IPS DF 4.7 (cell line): Measurements from ENCODE around the gene CYP4F2.
"Not testable (repeated sequence)": the region's sequence is repeated elsewhere in the genome, so short reads cannot be mapped to it uniquely, and the experiment has no call there.

Experiments used
- DNase-seq: peaks from one replicate; pipeline ENCODE4 v3.0.0-alpha.2; 2013; ENCODE audit warnings: low spot score; ENCODE audit errors: extremely low read depth

CYP4F2 gene

DNA sequence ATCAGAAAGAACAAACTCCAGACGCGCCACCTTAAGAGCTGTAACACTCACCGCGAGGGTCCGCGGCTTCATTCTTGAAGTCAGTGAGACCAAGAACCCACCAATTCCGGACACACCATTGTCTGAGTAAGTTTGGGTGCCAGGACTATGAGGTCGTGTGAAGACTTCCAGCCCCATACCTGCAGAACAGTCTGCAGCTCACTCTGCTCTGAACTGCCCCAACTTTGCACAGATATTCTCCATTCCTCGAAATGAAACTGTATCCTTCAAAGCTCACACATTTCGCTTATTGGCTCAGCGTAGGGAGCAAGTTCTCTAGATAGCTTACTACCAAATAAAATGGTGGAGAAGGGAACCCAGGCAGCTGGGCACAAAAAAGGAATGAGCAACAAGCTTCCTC is 2.6 kb upstream of the CYP4F2 start:
- no peak for DNase-seq

DNA sequence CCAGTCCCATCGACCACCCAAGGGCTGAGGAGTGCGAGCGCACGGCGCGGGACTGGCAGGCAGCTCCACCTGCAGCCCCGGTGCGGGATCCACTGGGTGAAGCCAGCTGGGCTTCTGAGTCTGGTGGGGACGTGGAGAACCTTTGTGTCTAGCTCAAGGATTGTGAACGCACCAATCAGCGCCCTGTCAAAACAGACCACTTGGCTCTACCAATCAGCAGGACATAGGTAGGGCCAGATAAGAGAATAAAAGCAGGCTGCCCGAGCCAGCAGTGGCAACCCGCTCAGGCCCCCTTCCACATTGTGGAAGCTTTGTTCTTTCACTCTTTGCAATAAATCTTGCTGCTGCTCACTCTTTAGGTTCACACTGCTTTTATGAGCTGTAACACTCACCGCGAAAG is 2.2 kb upstream of the CYP4F2 start:
- not testable (repeated sequence) for DNase-seq

DNA sequence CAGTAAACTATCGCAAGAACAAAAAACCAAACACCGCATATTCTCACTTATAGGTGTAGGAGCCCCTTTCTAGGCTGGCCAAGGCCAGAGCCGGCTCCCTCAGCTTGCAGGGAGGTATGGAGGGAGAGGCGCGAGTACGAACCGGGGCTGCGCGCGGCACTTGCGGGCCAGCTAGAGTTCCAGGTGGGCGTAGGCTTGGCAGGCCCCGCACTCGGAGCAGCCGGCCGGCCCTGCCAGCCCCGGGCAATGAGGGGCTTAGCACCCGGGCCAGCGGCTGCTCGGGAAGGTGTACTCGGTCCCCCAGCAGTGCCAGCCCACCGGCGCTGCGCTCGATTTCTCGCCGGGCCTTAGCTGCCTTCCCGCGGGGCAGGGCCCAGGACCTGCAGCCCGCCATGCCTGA is 1.7 kb upstream of the CYP4F2 start:
- DNase-seq = not testable (repeated sequence)

DNA sequence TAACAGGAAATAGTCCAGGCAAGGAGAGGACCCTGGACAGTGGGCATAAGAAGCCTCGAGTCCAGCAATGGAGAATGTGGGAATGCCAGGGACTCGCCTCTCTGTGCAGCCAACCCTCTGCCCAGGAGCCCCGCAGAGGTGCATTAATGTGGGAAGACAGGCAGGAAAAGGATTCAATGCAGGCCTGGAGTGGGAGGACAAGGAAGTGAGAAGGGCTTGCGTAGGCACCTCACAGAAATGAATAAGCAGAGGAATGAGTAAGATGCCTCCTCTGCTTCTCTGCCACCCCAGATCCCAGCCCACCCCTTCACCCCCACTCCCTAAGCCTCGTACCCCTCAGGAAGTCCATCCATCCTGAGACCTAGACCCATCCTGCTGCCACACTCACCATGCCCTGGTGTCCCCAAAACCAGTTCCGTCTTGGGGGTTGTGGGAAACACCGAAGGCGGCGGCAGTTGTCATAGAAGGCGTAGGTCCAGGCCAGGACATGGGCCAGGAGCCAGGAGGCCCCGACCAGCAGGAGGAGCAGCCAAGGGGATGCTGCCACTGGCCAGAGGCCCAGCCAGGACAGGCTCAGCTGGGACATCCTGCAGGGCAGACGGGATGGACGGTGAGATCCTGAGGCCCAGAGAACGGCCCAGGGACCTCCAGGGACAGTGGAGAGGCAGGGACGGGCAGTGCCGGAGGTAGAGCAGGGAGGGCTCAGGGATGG is 692 bp downstream of the CYP4F2 start:
- no peak for DNase-seq

DNA sequence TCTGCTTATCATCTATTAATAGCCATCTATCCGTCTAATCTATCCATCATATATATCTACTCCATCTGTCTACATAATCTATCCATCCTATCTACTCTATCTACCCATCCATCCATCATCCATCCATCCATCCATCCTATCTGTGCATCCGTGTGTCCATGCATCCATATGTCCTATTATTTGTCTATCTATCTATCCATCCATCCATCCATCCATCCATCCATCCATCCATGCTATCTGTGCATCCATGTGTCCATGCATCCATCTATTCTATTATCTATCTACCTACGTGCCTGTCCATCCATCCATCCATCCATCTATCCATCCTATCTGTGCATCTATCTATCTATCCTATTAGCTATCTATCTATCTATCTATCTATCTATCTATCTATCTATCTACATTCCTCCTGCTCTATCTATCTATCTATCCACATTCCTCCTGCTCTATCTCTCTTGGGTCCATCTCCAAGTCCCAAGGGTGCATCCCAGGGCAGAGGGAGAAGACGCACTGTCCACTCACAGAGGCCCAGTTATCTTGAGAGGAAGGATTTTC is 1.9 kb downstream of the CYP4F2 start:
- no peak for DNase-seq

DNA sequence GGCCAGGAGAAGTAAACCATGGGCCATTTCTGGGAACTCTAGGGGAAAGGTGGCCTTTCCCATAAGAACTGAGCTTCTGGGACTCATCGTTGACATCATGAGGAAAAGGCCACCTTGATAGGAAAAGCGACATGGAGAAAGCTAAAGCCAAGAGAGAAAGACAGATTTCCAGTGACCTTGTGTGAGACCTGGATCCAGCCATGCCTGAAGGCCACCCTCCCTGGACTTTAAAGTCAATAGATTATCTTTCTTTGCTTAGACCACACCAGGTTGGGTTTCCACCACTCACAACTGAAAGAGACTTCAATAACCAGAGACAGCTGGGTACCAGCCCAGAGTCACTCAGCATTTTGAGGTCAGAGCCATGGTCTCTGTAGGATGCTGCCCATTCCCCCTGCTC is 3.5 kb downstream of the CYP4F2 start:
- DNase-seq = no peak

DNA sequence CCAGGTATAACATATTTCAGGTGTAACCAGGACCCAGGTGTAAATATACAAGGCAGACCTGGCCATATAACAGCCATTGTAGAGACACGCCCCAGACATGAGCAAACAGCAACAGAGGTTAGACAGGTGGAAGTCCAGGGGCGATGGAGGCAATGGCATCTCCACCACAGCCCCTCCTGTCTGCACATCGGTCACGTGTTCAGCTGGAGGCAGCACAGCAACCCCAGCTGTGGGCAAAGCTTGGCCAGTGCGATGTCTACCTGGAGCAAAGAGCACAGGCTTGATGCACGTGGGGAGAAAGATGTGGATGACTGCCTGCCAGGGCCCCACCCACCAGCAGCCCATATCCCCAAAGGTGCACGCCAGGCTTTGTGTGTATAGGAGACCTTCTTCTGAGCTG is 4.4 kb downstream of the CYP4F2 start:
- no peak for DNase-seq

DNA sequence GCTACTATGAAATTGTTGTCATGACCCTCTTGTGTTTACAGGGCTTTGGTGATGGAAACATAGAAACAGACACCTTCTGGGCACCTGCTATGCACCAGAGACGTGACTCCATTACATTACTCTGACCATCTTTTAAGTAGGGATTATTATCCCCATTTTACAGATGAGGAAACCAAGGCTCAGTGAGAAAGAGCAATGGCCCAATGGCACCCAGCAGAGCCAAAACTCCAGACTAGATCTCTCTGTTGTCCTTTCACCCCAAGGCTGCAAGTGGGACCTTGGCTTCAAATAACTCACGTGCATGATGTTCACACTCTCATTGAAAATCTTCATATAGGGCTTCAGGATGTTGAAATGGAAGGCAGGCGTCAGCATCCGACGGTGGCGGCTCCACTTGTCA is 5.9 kb downstream of the CYP4F2 start:
- DNase-seq = no peak

DNA sequence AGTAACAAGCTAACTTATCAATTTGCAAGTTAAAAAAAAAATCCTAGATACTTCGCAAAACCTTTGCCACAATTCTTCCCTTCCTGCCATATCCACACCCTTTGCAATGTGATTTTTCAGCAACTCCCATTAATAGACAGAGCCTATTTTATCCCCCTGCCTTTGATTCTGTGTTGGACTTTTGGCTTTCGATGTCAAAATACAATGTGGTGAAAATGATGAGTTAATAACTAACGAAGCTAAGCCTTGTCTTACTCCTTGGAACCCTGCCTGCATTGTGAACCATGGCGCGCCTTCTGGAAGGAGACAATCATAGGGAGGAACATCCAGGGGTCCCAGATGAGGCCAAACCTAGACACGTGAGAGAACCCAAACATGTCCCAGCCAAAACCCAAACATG is 6.4 kb downstream of the CYP4F2 start:
- no peak for DNase-seq

DNA sequence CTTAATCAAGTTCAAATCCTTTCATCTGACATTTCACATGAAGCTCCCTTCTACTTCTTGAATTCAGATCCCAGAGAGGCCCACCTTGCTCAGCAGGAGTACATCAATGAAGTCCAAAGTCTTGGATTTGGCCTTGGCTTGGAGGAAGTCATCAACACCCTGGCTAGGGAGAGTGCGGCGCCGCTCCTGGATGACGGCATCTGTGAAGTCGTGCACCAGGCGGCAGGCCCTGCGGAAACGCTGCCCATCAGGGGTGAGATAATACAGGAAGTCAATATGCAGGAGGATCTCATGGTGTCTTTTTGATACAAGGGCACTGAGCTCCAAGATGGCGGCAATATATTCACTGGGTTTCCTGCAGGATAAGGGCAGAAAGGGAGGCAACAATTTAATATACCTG is 8.5 kb downstream of the CYP4F2 start:
- not testable (repeated sequence) for DNase-seq

DNA sequence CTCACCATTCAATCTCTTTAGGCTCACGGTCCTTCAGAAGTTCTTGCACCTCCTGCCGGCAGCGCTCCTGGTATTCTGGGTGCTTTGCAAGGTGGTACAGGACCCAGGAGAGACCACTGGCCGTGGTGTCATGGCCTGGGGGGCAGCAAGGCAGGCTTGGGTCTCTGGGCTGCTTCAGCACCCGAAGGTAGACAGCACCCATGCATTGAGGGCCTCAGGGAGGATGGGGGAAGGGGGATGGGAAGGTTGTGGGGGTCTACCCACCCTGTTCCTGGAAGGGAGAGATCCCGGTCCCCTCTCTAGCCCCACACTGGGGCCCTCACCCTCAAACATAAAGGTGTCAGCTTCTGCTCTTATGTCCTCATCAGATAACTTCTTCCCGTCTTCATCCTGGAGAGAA is 12.0 kb downstream of the CYP4F2 start:
- no peak for DNase-seq

DNA sequence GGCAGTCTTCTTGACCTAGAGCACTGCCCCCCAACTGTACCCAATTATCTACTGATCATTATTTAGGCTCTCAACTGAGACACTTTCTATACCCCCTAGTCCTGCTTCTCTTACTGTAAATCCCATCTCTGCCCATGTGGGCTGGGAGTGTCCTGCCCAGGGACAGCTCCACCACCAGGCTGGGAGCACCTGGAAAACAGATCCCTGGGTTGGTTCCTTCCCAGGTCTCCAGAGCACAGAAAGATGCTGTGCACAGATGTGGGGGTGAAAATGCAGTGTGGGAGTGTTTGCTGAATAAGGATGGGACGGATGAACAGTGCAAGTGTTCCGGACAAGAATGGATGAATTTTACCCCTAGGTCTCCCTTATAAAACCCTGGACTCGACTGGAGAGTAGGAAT is 12.7 kb downstream of the CYP4F2 start:
- DNase-seq = no peak

DNA sequence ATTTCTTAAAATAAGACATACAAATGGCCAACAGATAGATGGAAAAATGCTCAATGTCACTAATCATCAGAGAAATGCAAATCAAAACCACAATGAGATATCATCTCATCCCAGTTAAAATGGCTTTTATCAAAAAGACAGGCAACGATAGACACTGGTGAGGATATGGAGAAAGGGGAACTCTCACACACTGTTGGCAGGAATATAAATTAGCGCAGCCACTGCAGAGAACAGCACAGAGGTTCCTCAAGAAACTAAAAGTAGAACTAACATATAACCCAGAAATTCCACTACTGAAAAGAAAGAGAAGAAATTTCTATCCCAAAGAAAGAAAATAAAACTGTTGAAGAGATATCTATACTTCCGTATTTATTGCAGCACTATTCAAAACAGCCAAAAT is 14.5 kb downstream of the CYP4F2 start:
- not testable (repeated sequence) for DNase-seq

DNA sequence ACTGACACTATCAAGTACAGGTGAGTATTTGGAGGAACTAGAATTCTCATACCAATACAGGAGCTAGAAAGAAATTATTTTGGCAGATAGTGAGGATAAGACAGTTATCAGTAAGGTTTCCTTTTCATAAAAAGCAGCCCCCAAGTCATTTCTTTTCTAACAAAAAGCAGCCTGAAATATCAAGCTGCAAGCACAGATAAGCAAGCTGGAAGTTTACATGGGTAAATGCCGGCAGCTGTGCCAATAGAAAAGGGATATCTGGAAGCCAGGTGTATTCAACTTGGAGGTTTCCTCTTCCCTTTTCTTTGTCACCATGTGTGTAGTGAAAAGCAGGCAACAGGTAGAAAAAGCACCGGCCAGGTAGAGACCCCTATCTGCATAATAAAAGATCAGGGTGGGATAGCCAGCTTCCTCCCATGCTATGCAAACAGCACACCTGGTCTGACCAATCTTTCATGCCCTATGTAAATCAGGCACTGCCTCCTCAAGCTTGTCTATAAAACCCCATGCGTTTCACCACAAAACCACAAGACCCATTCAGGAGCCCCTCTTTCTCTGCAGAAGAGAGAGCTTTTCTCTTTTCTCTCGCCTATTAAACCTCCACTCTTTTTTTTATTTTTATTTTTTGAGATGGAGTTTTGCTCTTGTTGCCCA is 22.9 kb downstream of the CYP4F2 start:
- no peak for DNase-seq

DNA sequence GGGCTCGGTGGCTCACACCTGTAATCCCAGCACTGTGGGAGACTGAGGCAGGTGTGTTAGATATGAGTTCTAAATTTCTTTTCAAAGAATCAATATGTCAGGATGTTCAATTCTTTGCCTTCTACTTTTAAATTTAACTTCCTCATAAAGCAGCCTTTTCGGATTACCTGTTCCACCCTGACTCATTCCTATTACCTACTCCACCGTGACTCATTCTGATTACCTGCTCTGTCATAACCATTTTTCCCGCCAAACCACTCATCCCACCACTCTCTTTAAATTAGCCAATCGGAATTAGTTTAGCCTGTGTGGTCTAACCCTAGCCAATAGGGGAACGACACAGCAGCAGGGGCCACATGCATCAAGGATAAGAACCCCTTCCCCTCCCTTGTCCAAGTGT is 24.1 kb downstream of the CYP4F2 start:
- not testable (repeated sequence) for DNase-seq

DNA sequence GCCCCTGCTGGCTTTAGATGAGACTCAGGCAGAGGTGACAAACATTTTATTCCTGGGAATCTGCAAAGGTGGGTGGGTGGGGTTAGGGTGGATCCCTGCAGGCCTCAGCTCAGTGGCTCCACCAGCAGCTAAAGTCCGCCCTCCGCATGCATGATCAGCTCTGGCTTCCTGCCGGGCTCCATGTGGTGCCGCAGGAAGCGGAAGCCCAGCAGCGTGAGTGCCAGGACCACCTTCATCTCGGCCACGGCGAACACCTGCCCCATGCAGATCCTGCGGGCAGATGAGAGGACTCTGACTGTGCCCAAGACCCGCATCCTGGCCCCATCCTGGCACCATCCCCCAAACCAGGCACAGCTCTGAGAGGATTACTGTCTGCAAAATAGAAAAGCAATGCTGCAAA is 26.3 kb downstream of the CYP4F2 start:
- DNase-seq = no peak

DNA sequence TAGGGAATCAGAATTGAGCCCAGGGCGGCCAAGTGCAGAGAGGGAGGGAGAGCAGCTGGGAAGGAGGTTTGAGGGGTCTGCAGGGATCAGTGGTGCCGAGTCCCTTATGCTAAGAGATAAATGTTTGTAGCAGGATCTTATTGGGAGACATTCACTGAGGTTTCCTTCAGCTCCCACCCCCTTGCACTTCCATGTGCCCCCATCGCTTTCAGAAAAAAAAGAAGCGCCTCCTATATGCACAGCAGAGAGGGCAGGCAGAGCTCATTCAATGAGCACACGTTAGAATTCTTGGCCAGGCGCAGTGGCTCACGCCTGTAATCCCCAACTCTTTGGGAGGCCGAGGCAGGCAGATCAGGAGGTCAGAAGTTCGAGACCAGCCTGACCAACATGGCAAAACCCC is 28.0 kb downstream of the CYP4F2 start:
- no peak for DNase-seq

DNA sequence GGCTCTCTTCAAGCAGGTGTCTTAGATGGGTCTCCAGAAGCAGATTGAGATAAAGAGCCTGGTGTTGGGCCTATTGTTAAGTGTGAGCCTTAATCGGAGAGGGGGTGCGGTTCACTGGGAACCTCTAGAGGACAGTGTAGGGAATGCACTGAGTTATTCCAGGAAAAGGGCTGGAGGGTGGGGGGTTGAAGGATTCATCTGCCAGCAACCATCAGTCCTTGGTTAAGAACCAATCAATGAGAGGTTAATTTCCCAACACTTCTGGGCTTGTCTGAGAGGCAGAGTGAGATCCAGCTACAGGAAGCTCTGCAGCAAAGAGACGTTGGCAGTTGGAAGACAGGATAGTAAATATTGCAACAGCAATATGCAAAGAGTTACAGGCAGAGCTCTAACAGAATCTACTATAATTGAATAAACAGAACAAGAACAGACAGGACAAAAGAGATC is 28.7 kb downstream of the CYP4F2 start:
- DNase-seq = no peak

DNA sequence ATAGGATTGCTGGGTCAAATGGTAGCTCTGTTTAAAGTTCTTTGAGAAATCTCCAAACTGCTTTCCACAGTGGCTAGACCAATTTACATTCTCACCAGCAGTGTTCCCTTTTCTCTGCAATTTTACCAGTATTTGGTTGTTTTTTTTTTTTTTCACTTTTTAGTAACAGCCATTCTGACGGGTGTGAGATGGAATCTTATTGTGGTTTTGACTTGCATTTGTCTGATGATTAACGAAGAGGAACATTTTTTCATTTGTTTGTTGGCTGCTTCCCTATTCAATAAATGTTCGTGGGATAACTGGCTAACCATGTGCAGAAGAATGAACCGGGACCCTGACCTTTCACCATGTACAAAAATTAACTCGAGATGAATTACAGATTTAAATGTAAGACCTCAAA is 31.2 kb downstream of the CYP4F2 start:
- DNase-seq = no peak

DNA sequence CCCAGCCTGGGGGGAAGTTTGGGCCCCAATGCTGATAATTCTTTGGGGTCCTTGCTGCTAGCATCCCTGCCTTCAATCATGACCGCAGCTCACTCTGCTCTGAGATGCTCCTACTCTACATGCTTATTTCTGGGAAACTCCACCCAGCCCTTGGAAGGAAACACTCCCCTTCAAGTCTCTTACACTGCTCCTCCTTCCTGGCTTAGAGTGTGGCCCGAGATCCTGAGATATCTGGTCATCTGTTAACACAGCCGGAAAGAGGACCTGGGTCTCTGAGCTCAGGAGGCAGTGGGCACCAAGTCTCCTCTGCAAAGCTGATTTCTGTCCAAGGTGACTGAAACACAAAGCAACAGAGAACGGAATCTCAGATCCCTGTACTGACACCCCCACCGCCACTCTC is 33.0 kb downstream of the CYP4F2 start:
- DNase-seq = no peak

DNA sequence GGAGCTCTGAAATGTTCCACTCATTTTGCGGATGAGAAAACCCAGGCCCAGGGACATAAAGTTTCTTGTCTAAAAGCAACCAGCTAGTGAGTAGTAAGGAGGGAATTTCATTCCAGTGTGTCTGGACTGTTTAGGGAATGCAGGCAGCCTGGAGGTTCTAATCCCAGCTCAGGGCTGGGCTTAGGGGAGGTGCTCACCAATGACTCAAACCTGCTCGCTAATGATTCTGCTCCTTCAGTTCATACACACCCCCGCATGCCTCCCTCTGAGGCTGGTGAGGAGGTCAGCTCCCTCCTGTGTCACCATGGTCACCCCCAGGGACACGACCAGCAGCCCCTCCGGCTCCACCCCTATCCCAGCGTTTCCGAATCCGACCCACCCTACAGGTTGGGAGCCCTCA is 34.6 kb downstream of the CYP4F2 start:
- no peak for DNase-seq

DNA sequence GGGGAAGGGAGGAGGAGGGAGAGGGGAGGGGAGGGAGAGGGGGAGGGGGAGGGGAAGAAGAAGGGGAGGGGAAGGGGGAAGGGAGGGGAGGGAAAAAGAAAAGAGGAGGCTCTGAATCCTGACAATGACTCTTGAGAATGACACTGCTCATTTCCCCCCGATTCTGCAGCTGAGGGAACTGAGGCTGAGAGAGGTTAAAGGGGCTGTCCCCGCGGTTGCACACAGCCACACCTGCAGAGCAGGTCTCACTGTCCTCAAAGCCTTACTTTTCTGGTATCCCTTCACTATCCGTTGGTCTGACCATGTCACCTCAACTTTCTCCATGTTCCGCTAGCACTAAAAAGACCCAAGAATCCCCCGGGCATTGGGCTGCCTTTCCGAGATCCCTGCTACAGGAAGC is 35.4 kb downstream of the CYP4F2 start:
- DNase-seq = no peak

DNA sequence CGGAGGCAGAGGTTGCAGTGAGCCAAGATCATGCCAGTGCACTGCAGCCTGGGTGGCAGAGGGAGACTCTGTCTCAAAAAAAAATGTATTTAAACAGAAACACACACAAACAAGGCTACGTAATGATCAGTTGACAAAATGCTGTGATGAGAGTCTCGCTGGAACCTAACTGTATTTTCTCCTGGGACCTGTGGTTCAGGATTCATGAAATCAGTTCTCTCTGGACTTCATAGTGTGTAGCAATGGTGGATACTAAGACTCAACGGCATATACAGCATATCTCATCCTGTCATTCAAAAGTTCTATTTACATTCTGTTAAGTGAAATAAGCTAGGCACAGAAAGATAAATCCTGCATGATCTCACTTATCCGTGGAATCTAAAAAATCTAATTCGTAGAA is 37.4 kb downstream of the CYP4F2 start:
- DNase-seq = no peak
